ENCODE measurements around the gene TCAIM. TPM values are rescaled to one million over a fixed set of nuclear protein-coding genes. Genes with fewer than 3 reads are reported as not detected.
A peak's percentile ranks its signal among the peaks of the same experiment; 100 is the strongest.

Gene TCAIM
- total RNA-seq, 6 donors from 2014 or later, result 10.5 to 33.5 (median 19.6) TPM

DNA sequence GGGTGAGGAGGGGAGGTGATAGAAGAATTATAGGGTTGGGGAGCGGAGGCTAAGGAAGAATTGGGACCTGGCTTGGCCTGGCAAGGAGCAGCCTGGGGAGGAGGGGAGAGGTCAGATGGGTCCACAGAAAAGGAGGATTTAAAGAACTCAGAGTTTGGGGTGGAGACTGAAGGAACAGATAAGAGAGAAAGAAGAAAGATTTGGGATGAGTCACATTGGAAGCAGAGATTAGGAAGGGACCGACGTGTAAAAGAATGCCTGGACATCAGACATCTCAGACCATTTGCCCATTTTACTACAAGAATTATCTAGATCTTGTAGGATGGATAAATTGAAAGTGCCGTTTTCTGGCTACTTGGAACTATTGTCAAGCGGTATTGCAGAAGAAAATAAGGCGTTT lies 10.4 kb downstream of the TCAIM start:
- no peaks in the 10 kb centered on the region for H3K27me3 ChIP-seq
- no peak overlapping the region for H3K27ac ChIP-seq
- peaks cover 7 to 19% (median 11%) of the 10 kb centered on the region in 4 donors for H3K4me1 ChIP-seq
- TF ChIP-seq EP300 (IDR thresholded peaks at IDR 0.05), result no peak
- TF ChIP-seq, protein P1, sequence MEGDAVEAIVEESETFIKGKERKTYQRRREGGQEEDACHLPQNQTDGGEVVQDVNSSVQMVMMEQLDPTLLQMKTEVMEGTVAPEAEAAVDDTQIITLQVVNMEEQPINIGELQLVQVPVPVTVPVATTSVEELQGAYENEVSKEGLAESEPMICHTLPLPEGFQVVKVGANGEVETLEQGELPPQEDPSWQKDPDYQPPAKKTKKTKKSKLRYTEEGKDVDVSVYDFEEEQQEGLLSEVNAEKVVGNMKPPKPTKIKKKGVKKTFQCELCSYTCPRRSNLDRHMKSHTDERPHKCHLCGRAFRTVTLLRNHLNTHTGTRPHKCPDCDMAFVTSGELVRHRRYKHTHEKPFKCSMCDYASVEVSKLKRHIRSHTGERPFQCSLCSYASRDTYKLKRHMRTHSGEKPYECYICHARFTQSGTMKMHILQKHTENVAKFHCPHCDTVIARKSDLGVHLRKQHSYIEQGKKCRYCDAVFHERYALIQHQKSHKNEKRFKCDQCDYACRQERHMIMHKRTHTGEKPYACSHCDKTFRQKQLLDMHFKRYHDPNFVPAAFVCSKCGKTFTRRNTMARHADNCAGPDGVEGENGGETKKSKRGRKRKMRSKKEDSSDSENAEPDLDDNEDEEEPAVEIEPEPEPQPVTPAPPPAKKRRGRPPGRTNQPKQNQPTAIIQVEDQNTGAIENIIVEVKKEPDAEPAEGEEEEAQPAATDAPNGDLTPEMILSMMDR (IDR thresholded peaks at IDR 0.05), result no peak
- TF ChIP-seq POLR2A (IDR thresholded peaks at IDR 0.05), result no peak
- TF ChIP-seq POLR2AphosphoS5 (IDR thresholded peaks at IDR 0.05), result no peak
- no peaks in the 10 kb centered on the region for H3K9me3 ChIP-seq
- H3K36me3 ChIP-seq, result no peaks in the 10 kb centered on the region
- H3K4me3 ChIP-seq, result no peak overlapping the region
- DNase-seq (no peak), ATAC-seq (ENCODE audit: low FRiP score in 2 of 2) (no peak)
- WGBS, 2 donors, result 85 to 93% methylated on average over 6 of the region's 6 CpGs

DNA sequence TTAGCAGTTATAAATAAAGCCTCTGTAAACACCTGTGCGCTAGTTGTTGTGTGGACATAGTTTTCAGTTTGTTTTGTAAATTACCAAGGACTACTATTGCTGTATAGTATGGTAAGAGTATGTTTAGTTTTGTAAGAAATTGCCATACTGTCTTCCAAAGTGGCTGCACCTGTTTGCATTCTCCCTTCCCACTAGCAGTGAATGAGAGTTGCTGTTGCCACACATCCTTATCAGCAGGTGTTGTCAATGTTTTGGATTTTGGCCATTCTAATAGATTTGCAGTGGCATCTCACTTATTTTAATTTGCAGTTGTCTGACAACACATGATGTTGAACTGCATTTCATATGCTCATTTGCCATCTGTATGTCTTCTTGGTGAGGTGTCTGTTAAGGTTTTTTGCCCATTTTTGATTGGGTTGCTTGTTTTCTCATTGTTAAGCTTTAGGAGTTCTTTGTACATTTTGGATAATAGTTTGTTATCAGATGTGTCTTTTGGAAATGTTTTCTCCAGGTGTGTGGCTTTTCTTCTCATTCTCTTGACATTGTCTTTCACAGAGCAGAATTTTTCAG lies 14.9 kb downstream of the TCAIM start:
- no peak overlapping the region for H3K4me3 ChIP-seq
- H3K27me3 ChIP-seq, result no peaks in the 10 kb centered on the region
- no peak for DNase-seq
- H3K27ac ChIP-seq, result no peak overlapping the region
- TF ChIP-seq, protein P1 (IDR thresholded peaks at IDR 0.05), result no peak
- TF ChIP-seq EP300 (IDR thresholded peaks at IDR 0.05) (no peak), POLR2A (IDR thresholded peaks at IDR 0.05) (no peak), POLR2AphosphoS5 (IDR thresholded peaks at IDR 0.05) (no peak)
- H3K36me3 ChIP-seq, result peaks cover 0 to 10% (median 0%) of the 10 kb centered on the region in 4 donors
- WGBS, 2 donors, result 92 to 100% methylated on average over 1 of the region's 1 CpG
- H3K9me3 ChIP-seq, result no peaks in the 10 kb centered on the region
- no peak for ATAC-seq (ENCODE audit: low FRiP score in 2 of 2)
- peaks cover 3 to 14% (median 6%) of the 10 kb centered on the region in 4 donors for H3K4me1 ChIP-seq

DNA sequence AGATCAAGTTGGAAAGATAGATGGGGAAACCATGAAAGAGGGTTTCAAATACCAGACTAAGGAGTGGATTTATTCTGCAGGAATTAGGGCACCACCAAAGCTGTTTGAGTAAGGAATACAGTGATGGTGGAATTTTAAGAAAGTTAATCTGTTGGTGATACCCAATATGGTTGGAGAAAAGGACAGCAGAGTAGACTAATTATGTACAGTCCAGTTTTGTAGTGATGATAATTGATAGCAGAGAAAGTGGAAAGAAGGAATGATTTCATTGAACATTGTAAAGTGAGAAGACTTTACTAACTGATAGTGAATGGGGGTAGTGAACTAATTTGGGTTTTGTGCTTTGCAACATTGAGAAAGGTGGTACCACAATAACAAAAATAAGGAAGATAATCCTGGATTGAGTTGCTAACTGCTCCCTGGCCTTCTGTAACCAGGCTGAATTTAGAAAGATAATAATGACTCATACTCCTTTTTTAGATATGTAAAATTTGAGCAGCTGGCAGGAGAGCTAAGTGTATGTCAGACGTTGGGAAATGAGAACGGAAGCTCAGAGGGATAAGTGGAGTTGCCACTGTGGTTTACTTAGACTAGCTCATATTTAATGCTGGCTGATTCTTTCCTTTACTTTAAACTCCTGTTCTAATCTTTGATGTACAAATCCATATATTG lies 16.9 kb downstream of the TCAIM start:
- H3K27me3 ChIP-seq, result no peaks in the 10 kb centered on the region
- peak overlapping the region in 2 of 4 donors; percentile 58 to 64 for H3K27ac ChIP-seq
- H3K4me3 ChIP-seq, result no peak overlapping the region
- WGBS, 2 donors, result 22 to 34% methylated on average over 2 of the region's 2 CpGs
- TF ChIP-seq POLR2A (IDR thresholded peaks at IDR 0.05), result no peak
- peak in 1 of 4 donors; percentile 14 for TF ChIP-seq EP300 (IDR thresholded peaks at IDR 0.05)
- H3K9me3 ChIP-seq, result no peaks in the 10 kb centered on the region
- DNase-seq, result peak in 1 of 2 donors; percentile 61
- ATAC-seq (ENCODE audit: low FRiP score in 2 of 2), result peak; percentile 34 to 75
- H3K36me3 ChIP-seq, result peaks cover 0 to 21% (median 0%) of the 10 kb centered on the region in 4 donors
- H3K4me1 ChIP-seq, result peaks cover 3 to 10% (median 6%) of the 10 kb centered on the region in 4 donors

DNA sequence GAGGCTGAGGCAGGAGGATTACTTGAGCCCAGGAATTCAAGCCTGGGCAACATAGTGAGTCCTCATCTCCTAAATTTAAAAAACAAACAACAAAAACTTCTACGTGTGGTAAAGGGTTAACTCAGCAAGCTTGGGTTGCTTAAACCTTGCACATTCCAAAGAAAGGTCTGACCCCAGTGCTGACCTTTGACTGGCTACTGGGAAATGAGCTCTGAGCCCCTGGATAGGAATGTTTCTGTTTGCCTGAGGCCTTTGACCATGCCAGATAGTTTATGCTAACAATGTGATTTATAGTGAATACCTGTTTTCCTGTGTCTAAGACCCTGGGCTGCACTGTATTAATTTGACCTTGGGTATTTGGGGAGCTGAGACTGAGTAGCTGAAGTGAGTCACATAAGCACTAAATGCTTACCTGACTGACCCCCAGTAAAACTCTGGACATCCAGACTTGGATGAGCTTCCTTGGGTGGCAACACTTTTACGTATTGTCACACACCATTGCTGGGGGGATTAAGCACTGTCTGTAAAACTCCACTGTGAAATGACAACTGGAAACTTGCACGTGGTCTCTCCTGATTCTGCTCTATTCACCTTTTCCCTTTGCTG lies 20.7 kb downstream of the TCAIM start:
- peaks cover 3 to 10% (median 6%) of the 10 kb centered on the region in 4 donors for H3K4me1 ChIP-seq
- no peak overlapping the region for H3K27ac ChIP-seq
- WGBS, 2 donors, result 68 to 69% methylated on average over 3 of the region's 3 CpGs
- H3K9me3 ChIP-seq, result no peaks in the 10 kb centered on the region
- no peaks in the 10 kb centered on the region for H3K27me3 ChIP-seq
- no peak overlapping the region for H3K4me3 ChIP-seq
- H3K36me3 ChIP-seq, result peaks cover 0 to 34% (median 2%) of the 10 kb centered on the region in 4 donors
- DNase-seq (no peak), ATAC-seq (ENCODE audit: low FRiP score in 2 of 2) (no peak)
- TF ChIP-seq, protein P1 (IDR thresholded peaks at IDR 0.05), result no peak
- no peak for TF ChIP-seq EP300 (IDR thresholded peaks at IDR 0.05)
- no peak for TF ChIP-seq POLR2AphosphoS5 (IDR thresholded peaks at IDR 0.05)
- no peak for TF ChIP-seq POLR2A (IDR thresholded peaks at IDR 0.05)

DNA sequence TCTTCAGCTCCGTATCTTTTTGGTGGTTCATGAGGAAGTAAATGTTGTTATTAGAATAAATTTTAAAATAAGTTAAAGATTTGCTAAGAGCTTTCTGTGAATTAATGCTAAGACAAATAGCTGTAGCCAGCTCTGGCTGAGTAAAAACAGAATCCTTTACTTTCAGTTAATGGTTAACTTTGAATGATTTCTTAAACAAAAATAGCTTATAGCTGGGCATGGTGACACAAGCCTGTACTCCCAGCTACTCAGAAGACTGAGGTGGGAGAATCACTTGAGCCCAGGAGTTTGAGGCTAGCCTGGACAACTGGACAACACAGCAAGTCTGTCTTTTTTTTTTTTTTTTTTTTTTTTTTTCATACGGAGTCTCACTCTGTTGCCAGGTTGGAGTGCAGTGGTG lies 25.0 kb downstream of the TCAIM start:
- Histone ChIP-seq H3K27ac (no peak overlapping the region), H3K4me3 (no peak overlapping the region), H3K36me3 (peaks cover 0 to 31% (median 5%) of the 10 kb centered on the region in 4 donors), H3K4me1 (no peaks in the 10 kb centered on the region), H3K27me3 (no peaks in the 10 kb centered on the region), H3K9me3 (no peaks in the 10 kb centered on the region)
- TF ChIP-seq, protein P1 (IDR thresholded peaks at IDR 0.05), result no peak
- TF ChIP-seq POLR2AphosphoS5 (IDR thresholded peaks at IDR 0.05), result no peak
- no peak for TF ChIP-seq EP300 (IDR thresholded peaks at IDR 0.05)
- no peak for TF ChIP-seq POLR2A (IDR thresholded peaks at IDR 0.05)
- 60 to 77% methylated on average over 2 of the region's 2 CpGs for WGBS, 2 donors
- ATAC-seq (ENCODE audit: low FRiP score in 2 of 2), result no peak
- peak in 1 of 2 donors; percentile 36 for DNase-seq
